AG04450 (cell line): ENCODE measurements around the gene NELFB. TPM values are rescaled to one million over a fixed set of nuclear protein-coding genes. Genes with fewer than 3 reads are reported as not detected.

ENCODE experiments used
- CTCF ChIA-PET: fragments of 300-600, 350-600 bp; formaldehyde crosslinking; extraction: SDS; loops from one replicate; lab custom pipeline; 2022; ENCODE audit warnings: antibody characterized with exemption, inconsistent platforms; lab: Charles Lee
- POLR2A ChIA-PET: fragments of 350-600 bp; formaldehyde crosslinking; extraction: SDS; loops from one replicate; lab custom pipeline; 2021; ENCODE audit warnings: antibody characterized with exemption, inconsistent platforms; lab: Yijun Ruan, JAX
- DNase-seq: peaks from one replicate; pipeline ENCODE4 v3.0.0-alpha.2; 2011; ENCODE audit warnings: low read depth, low spot score
- H3K27ac ChIP-seq: one replicate; pipeline ENCODE4 v1.5.1; 2012; ENCODE audit warnings: low read depth, low read length, control low read depth
- H3K27me3 ChIP-seq: one replicate; pipeline ENCODE4 v1.6.0; 2012; ENCODE audit warnings: low read length; ENCODE audit not compliant: control insufficient read depth, insufficient read depth
- H3K4me3 ChIP-seq: 2 replicates; pipeline ENCODE4 v1.5.1; 2011; ENCODE audit warnings: mild to moderate bottlenecking, low read depth, low read length, control low read depth
- H3K9me3 ChIP-seq: 2 replicates; pipeline ENCODE4 v1.5.1; 2012; ENCODE audit warnings: low read length; ENCODE audit not compliant: control insufficient read depth, insufficient read depth
- polyA plus RNA-seq: library from polyadenylated mRNA; depleted of rRNA; stranded (reverse); fragments of >200 nt; gene quantifications from 2 replicates; pipeline ENCODE4 v1.2.3, GENCODE V29; 2011
- TF ChIP-seq, protein P1 (sequence below): IDR thresholded peaks from 2 replicates; pipeline ENCODE4 v1.5.1; 2011; ENCODE audit warnings: low read depth, low read length, control low read depth, inconsistent platforms

The NELFB gene
- polyA plus RNA-seq, 1 experiment: 27.1 TPM

DNA sequence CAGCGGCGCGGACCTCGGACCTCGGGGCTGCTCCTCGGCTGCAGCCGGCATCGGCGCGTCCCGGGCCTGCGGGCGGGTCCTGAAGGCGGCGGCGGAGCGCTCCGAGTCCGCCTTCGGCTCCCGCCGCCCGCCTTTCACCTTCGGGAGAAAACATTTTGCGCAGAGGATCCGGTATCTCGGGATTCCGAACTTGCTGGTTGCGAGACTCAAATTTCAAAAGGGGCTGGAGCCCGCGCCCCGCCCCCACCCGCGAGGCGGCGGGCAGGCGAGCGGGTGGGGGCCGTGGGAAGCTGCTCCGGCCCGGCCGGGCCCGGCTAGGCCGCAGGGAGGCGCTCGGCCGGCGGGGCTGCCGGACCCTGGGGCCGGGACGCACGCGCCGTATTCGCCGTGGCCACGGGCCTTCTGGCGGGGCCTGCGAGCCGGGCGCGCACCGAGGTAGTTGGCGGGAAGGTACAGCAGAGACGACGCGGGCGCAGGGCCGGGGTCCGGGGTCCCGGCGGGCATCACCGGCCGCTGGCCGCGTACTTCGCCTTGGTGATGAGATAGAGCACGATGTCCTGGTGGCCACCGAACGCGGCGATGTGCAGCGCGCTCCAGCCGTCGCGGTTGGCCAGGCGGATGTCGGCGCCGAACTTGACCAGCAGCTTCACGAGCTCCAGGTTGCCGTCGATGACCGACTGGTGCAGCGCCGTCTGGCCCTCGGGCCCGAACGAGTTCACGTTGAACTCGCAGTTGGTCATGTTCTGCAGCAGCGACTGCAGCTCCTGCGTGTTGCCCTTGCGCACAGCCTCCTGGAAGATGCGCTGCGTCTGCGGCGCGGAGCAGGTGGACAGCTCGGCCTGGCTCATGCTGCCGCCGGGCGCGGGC, 46.2 kb downstream of the NELFB start:
- CTCF ChIA-PET: interaction anchor here (1.0 to 1.1 kb wide), 2 partner anchors 35 to 109 kb away, joined by 3 to 5 read pairs; no protein-coding TSS in a partner anchor
- TF ChIP-seq, protein P1, sequence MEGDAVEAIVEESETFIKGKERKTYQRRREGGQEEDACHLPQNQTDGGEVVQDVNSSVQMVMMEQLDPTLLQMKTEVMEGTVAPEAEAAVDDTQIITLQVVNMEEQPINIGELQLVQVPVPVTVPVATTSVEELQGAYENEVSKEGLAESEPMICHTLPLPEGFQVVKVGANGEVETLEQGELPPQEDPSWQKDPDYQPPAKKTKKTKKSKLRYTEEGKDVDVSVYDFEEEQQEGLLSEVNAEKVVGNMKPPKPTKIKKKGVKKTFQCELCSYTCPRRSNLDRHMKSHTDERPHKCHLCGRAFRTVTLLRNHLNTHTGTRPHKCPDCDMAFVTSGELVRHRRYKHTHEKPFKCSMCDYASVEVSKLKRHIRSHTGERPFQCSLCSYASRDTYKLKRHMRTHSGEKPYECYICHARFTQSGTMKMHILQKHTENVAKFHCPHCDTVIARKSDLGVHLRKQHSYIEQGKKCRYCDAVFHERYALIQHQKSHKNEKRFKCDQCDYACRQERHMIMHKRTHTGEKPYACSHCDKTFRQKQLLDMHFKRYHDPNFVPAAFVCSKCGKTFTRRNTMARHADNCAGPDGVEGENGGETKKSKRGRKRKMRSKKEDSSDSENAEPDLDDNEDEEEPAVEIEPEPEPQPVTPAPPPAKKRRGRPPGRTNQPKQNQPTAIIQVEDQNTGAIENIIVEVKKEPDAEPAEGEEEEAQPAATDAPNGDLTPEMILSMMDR: no peak
- Histone ChIP-seq H3K9me3 (no peaks in the 10 kb centered on the region; the same call in 1 of the 2 replicates), H3K4me3 (peak overlapping the region; percentile 46), H3K27me3 (peaks cover 32% of the 10 kb centered on the region), H3K27ac (no peak overlapping the region)
- POLR2A ChIA-PET: interaction anchor here (0.6 to 2.3 kb wide), 4 partner anchors 8 to 95 kb away, joined by 3 to 11 read pairs (median 5); partner anchors contain the start of gene TUBB4B
- no peak for DNase-seq

DNA sequence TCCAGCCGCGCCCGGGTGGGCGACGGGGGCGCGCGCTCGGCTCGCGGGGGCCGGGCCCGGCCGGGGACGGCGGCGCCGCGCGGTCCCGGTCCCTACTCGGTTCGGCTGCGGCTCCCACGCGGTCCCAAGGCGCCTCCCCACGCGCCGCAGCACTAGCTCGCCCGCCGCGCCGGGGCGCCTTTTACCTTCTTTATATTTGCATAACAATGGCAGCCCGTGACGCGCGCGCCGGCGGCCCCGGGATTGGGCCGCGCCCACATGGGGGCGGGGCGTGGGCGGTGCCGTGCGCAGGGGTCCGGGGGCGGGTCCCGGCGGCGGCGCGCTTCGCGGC, 47.0 kb downstream of the NELFB start, which contains the start of gene NRARP:
Gene NRARP (minus strand): TSS at position 154 of the 331 bp plus-strand sequence. CDS start 343 bp downstream, outside the sequence.
- peaks cover 27% of the 10 kb centered on the region for H3K27me3 ChIP-seq
- no peak within 1 kb of the TSS for H3K27ac ChIP-seq
- CTCF ChIA-PET: interaction anchor here (0.6 to 1.1 kb wide), 8 partner anchors 11 to 135 kb away, joined by 3 to 11 read pairs (median 3); no protein-coding TSS in a partner anchor
- DNase-seq: no peak
- no peaks in the 10 kb centered on the region; the same call in 1 of the 2 replicates for H3K9me3 ChIP-seq
- POLR2A ChIA-PET: interaction anchor here (0.6 to 2.3 kb wide), 3 partner anchors 9 to 94 kb away, joined by 3 to 11 read pairs (median 6); partner anchors contain the start of gene TUBB4B
- H3K4me3 ChIP-seq: peak within 1 kb of the TSS; percentile 47
- TF ChIP-seq, protein P1: no peak

DNA sequence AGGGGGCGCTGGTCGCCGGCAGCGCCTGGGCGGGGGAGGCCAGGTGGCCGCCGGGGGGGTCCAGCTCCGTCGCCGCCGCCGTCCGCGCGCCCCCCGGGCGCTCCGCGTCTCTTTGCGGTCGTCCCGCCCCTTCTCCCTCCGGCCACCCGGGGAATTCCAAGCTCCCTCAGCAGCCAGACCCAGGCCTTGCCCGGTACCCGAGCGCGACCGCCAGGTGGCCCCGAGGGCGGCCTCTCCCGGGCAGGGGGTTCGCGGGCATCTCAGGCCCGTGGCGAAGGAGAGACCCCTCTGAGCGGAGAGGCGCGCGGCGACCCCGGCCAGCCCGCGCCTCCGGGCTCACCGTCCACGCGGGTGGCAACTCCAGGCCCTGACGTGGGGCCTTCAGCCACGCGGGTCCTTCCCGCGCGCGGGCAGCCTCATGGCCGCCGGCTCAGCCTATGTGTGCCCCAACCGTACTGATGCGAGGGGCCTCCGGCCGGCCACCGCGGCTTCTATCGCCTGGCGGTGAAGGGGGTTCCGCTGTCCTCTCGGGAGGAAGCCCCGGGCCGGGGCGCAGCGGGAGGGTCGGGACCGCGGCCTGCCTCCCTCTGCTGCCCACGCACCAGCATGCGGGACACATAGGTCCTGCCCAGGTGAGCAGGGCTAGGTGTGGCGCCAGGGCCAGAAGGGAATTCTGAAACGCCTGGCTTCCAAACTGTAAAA, 47.5 kb downstream of the NELFB start:
- TF ChIP-seq, protein P1: peak; percentile 59
- peak overlapping the region; percentile 45 for H3K4me3 ChIP-seq
- ChIA-PET POLR2A (interaction anchor here (1.1 to 2.3 kb wide), 2 partner anchors 62 to 94 kb away, joined by 3 to 6 read pairs; partner anchors contain the start of gene TUBB4B), CTCF (interaction anchor here (0.6 to 1.1 kb wide), 7 partner anchors 10 to 134 kb away, joined by 3 to 11 read pairs (median 3); no protein-coding TSS in a partner anchor)
- no peaks in the 10 kb centered on the region; the same call in 1 of the 2 replicates for H3K9me3 ChIP-seq
- no peak for DNase-seq
- H3K27ac ChIP-seq: no peak overlapping the region
- peaks cover 23% of the 10 kb centered on the region for H3K27me3 ChIP-seq

DNA sequence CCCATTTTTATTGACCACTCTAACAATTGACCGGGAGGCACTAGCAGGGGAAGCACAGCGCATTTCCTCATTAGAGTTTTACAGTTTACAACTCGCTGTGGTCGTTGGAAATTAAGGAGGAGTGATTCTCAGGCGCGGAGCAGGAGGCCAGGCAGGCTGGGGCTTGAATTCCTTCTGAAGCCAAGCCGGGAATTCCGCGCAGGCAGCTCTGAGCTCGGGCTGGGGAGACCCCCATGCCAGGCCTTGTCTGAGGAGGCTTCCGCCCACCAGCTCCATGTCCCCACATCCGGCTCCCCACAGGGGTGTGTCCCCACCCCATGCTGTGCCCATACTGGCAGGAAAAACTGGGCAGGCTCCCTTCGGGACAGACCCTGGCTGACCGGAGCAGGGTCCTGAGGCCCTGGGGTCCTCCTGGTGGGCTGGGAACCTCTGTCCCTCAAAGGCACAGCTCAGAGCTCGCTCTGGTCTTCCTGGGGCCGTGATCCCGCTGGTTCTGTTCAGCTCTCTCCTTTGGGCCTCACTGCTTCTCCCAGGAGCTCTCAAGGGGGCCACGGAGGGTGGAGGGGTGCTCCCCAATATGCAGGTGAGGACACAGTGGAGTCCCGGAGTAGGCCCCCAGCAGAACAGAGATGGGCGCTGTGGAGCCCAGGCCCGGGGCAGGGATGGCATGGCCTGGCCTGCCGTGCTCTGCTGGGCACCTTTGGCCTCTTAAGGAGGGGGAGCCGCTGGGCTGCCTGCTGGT, 48.2 kb downstream of the NELFB start:
- TF ChIP-seq, protein P1: no peak
- Histone ChIP-seq H3K9me3 (no peaks in the 10 kb centered on the region; the same call in 1 of the 2 replicates), H3K27me3 (peaks cover 22% of the 10 kb centered on the region), H3K4me3 (no peak overlapping the region), H3K27ac (no peak overlapping the region)
- DNase-seq: no peak
- CTCF ChIA-PET: interaction anchor here (1.0 kb wide), 1 partner anchor 141 kb away, joined by 3 read pairs; no protein-coding TSS in a partner anchor
- POLR2A ChIA-PET: interaction anchor here (2.3 kb wide), 1 partner anchor 63 kb away, joined by 6 read pairs; the partner anchor contains the start of gene TUBB4B
